ENCODE data around the gene RALY. TPM values are rescaled to one million over a fixed set of nuclear protein-coding genes. Genes with fewer than 3 reads are reported as not detected.

RALY gene
- total RNA-seq, 1 donor from 2014 or later = 116 TPM

- no peaks in the 10 kb centered on the region for H3K27me3 Mint-ChIP-seq
- DNase-seq (no peak), ATAC-seq (ENCODE audit: low read depth) (no peak)
- POLR2A ChIA-PET = no interaction called here
- peak overlapping the region; percentile 16 for H3K27ac Mint-ChIP-seq
- CTCF ChIA-PET = no interaction called here
- no peaks in the 10 kb centered on the region for H3K9me3 Mint-ChIP-seq
- TF ChIP-seq CTCF (IDR thresholded peaks at IDR 0.05) = no peak
- H3K36me3 Mint-ChIP-seq (ENCODE audit: low read depth) = peaks cover 6% of the 10 kb centered on the region
- no peak overlapping the region for H3K4me3 Mint-ChIP-seq
- intact Hi-C loops (cut with micrococcal nuclease) = no loop called here
- peaks cover 86% of the 10 kb centered on the region for H3K4me1 Mint-ChIP-seq
Measured at GRCh38 chr20:34018166-34018565, 24.5 kb downstream of the RALY start.

GRCh38 chr20:34022151-34022838, 28.6 kb downstream of the RALY start:
- H3K4me3 Mint-ChIP-seq = peak overlapping the region; percentile 16
- ChIA-PET POLR2A (interaction anchor here (0.6 to 1.5 kb wide), 4 partner anchors 9 to 212 kb away, joined by 3 to 7 read pairs (median 3); partner anchors contain the start of gene RALY), CTCF (interaction anchor here (0.6 to 2.2 kb wide), 6 partner anchors 13 to 290 kb away, joined by 3 to 6 read pairs (median 4); partner anchors contain the start of gene ZNF341)
- no peak for TF ChIP-seq CTCF (IDR thresholded peaks at IDR 0.05)
- peaks cover 8% of the 10 kb centered on the region for H3K36me3 Mint-ChIP-seq (ENCODE audit: low read depth)
- intact Hi-C loops (cut with micrococcal nuclease) = loop anchor here (2.0 to 5.0 kb wide), 2 partner anchors 27 to 105 kb away; no protein-coding TSS in a partner anchor
- ATAC-seq (ENCODE audit: low read depth) (peak; percentile 76), DNase-seq (no peak)
- H3K4me1 Mint-ChIP-seq = peaks cover 83% of the 10 kb centered on the region
- no peaks in the 10 kb centered on the region for H3K27me3 Mint-ChIP-seq
- no peaks in the 10 kb centered on the region for H3K9me3 Mint-ChIP-seq
- H3K27ac Mint-ChIP-seq = peak overlapping the region; percentile 69

- ChIA-PET CTCF (interaction anchor here (1.0 to 2.2 kb wide), 3 partner anchors 13 to 291 kb away, joined by 3 to 6 read pairs (median 4); partner anchors contain the start of gene ZNF341), POLR2A (interaction anchor here (0.6 to 1.5 kb wide), 2 partner anchors 29 to 210 kb away, joined by 3 to 7 read pairs; partner anchors contain the start of gene RALY)
- peak overlapping the region; percentile 16 for H3K4me3 Mint-ChIP-seq
Measured at GRCh38 chr20:34022839-34023234, 29.1 kb downstream of the RALY start.

GRCh38 chr20:34023937-34024722, 30.4 kb downstream of the RALY start:
- no peaks in the 10 kb centered on the region for H3K9me3 Mint-ChIP-seq
- POLR2A ChIA-PET = interaction anchor here (0.6 to 1.3 kb wide), 2 partner anchors 23 to 30 kb away, joined by 3 to 5 read pairs; partner anchors contain the start of gene RALY
- ATAC-seq (ENCODE audit: low read depth) (no peak), DNase-seq (no peak)
- intact Hi-C loops (cut with micrococcal nuclease) = loop anchor here (2.0 to 5.0 kb wide), 2 partner anchors 29 to 103 kb away; no protein-coding TSS in a partner anchor
- H3K36me3 Mint-ChIP-seq (ENCODE audit: low read depth) = peaks cover 13% of the 10 kb centered on the region
- H3K4me1 Mint-ChIP-seq = peaks cover 77% of the 10 kb centered on the region
- H3K27me3 Mint-ChIP-seq = no peaks in the 10 kb centered on the region
- no peak overlapping the region for H3K4me3 Mint-ChIP-seq
- H3K27ac Mint-ChIP-seq = peak overlapping the region; percentile 50
- no peak for TF ChIP-seq CTCF (IDR thresholded peaks at IDR 0.05)
- CTCF ChIA-PET = no interaction called here

More at GRCh38 chr20:34022839-34023234, 29.1 kb downstream of the RALY start:
- Mint-ChIP-seq H3K4me1 (peaks cover 83% of the 10 kb centered on the region), H3K9me3 (no peaks in the 10 kb centered on the region), H3K27ac (peak overlapping the region; percentile 69), H3K27me3 (no peaks in the 10 kb centered on the region), H3K36me3 (ENCODE audit: low read depth) (peaks cover 10% of the 10 kb centered on the region)
- intact Hi-C loops (cut with micrococcal nuclease) = loop anchor here (2.0 to 5.0 kb wide), 2 partner anchors 28 to 104 kb away; no protein-coding TSS in a partner anchor
- ATAC-seq (ENCODE audit: low read depth) (no peak), DNase-seq (no peak)
- TF ChIP-seq CTCF (IDR thresholded peaks at IDR 0.05) = no peak

All from activated B cell treated with CpG ODN at 0.5 μM for 24 hours (primary cell).